Lower lobe of right lung (tissue), 2 donors: ENCODE data around the gene LOXL1. TPM values are rescaled to one million over a fixed set of nuclear protein-coding genes. Genes with fewer than 3 reads are reported as not detected.

Experiments used
- ATAC-seq, 2 donors: fragments of 200-7000 bp; cut with Tn5 transposase; one replicate each; pipeline ENCODE4 v1.9.1; 2020 to 2022; ENCODE audit warnings: mild to moderate bottlenecking in 2 of 2, moderate library complexity in 2 of 2
- DNase-seq: peaks from one replicate; pipeline ENCODE4 v3.0.0-alpha.2; 2020
- H3K27ac ChIP-seq: fragments of 200-600 bp; one replicate; pipeline ENCODE4 v1.8.0; 2022
- H3K27me3 ChIP-seq: fragments of 200-600 bp; one replicate; pipeline ENCODE4 v1.8.0; 2022; ENCODE audit warnings: low read depth
- H3K36me3 ChIP-seq: fragments of 200-600 bp; one replicate; pipeline ENCODE4 v1.8.0; 2022; ENCODE audit warnings: mild to moderate bottlenecking
- H3K4me1 ChIP-seq: fragments of 200-600 bp; one replicate; pipeline ENCODE4 v1.8.0; 2022
- H3K4me3 ChIP-seq: fragments of 200-600 bp; one replicate; pipeline ENCODE4 v1.8.0; 2022; ENCODE audit warnings: mild to moderate bottlenecking
- H3K9me3 ChIP-seq: fragments of 200-600 bp; one replicate; pipeline ENCODE4 v1.8.0; 2022
- CTCF ChIP-seq: fragments of 200-600 bp; IDR thresholded peaks from one replicate; pipeline ENCODE4 v1.8.0; 2022; ENCODE audit warnings: antibody characterized with exemption, mild to moderate bottlenecking
- intact Hi-C: fragments of 100-400 bp; cut with DNase I; formaldehyde crosslinking; loops from one replicate; pipeline ENCODE4 v1.11.0; 2022
- total RNA-seq: library from RNA; stranded (reverse); fragmentation: NEBNext Ultra II Directional; extraction: Animal tissue kit (Norgen Biotek cat#: 25700); gene quantifications from one replicate; pipeline ENCODE4 v1.2.1, GENCODE V29; 2021
- donor health status: DM: no; HTN: yes; CAD: no; lungs with severe emphysema.

Gene LOXL1
- total RNA-seq, 1 donor from 2014 or later: 7.6 TPM

DNA sequence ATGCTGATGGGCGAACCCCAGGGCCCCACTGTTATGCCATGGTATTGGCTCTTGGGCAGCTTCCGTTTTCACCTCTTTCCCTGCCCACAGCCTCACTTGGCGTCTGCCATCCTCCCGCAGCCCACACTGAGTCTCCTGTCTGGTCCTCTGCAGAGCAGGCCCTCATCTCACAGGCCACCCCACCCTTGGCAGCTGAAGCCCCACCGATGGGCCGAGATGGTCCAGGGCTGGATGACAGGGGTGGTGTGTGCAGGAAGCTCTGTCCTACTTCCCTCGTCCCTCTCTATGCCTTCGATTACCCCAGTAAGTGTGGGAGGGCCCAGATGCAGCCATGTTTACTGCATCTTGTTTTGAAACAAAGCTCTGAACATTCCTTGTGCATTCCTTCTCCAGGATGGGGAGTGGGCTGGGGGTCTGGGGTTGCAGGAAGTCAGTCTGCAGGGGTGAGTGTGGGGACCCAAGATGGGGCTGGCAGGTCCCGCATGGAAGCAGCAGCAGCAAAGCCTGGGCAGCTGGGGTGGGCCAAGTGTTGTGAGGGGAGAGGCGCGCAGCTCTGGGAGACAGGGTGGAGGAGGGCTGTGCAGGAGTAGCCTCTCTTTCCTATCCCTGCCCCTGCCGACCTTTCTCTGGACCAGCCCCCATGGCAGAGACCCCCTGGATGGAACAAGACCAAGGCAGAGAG lies 32.0 kb upstream of the LOXL1 start:
- Histone ChIP-seq H3K4me1 (no peaks in the 10 kb centered on the region), H3K36me3 (no peaks in the 10 kb centered on the region), H3K27ac (no peak overlapping the region), H3K4me3 (no peak overlapping the region), H3K27me3 (peaks cover 5% of the 10 kb centered on the region), H3K9me3 (no peaks in the 10 kb centered on the region)
- DNase-seq (no peak), ATAC-seq (no peak)
- intact Hi-C loops: no loop called here
- TF ChIP-seq CTCF: no peak

DNA sequence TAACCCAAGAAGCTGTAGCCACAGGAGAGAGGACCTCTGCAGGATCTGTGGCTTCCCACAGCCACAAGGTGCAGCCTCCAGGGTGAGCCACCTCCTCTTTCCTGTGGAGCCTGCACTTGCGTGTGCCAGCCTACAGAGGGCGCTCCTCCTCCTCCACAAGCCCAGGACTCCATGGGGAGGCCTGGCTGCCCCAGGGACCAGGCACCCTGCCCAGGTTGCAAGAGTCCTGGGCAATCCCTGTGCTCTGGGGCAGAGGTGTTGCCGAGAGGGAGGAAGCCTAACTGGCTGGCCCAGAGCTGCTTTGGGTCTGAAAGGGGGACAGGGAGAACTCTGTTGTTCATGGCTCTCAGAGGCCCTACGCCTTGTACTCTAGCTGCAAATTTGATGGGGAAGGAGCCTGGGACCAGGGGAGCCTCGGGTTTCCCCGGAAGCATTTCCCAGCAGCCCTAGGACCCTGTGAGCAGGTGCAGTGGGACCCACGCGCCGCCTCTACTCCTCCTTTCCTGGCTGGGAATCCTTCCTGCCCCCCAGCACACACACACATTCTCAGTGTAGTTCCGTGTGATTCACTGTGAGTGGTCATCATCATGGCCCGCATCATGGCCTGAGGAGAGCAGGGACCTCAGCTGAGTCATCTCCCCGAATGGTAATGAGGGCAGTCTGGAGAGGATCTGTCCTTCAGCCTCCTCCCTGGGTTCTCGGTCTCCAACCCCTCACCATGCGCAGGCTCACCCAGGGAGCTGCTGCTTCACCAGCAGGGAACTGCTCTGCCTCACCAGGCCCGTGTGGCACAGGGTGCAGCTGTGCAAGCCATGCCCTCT lies 28.6 kb upstream of the LOXL1 start:
- ATAC-seq (peak; percentile 74 to 76), DNase-seq (peak; percentile 65)
- no peaks in the 10 kb centered on the region for H3K36me3 ChIP-seq

DNA sequence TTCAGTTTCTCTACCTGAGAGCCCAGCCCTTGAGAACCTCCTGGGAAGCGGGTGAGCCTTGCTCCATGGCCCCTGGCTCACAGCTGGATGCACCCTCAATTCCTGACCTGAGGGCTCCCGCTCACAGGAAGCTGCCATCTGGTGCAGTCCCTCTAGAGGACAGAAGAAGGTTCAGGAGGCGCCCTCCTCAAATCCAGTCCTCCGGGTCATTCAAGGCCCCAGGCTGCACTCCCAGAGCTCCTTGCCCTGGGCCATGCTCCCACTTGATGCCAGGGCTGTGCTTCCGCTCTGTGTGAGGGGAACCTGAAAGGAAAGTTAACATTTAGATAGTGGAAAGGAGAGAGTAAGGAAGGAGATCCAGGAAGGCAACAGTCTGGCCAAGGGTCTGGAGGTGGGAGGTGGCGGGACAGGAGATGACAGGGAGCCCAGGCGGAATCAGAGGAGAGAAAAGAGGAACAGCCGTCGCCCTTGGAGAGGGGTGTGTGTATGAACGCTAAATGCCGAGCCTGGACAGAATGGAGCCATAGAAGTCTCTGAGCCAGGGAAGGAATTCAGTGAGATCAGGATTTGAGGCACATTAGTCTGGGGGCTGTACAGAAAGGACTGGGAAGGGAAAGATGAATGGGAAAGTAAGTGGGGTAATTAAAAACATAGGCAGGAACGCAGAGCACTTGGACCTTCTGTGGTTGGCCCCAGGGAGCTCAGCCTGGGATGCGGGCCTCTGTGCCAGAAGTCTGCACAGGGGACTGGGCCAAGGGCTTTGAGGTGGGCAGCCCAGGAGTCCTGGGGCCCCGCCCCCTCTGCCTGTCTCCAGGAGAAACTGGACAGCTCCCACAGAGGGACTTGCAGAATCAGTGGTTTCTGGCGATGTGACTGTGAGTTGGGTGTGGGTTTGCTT lies 26.8 kb upstream of the LOXL1 start:
- TF ChIP-seq CTCF: no peak
- DNase-seq (no peak), ATAC-seq (no peak)
- Histone ChIP-seq H3K36me3 (no peaks in the 10 kb centered on the region), H3K9me3 (no peaks in the 10 kb centered on the region), H3K4me1 (no peaks in the 10 kb centered on the region), H3K4me3 (no peak overlapping the region), H3K27me3 (peaks cover 5% of the 10 kb centered on the region), H3K27ac (no peak overlapping the region)
- intact Hi-C loops: no loop called here

More for the DNA sequence above, 28.6 kb upstream of the LOXL1 start:
- Histone ChIP-seq H3K27me3 (peaks cover 5% of the 10 kb centered on the region), H3K4me1 (no peaks in the 10 kb centered on the region), H3K4me3 (no peak overlapping the region), H3K9me3 (no peaks in the 10 kb centered on the region), H3K27ac (no peak overlapping the region)
- peak; percentile 72 for TF ChIP-seq CTCF
- intact Hi-C loops: no loop called here

GRCh38 chr15:73900095-73900712 lies 26.1 kb upstream of the LOXL1 start:
- intact Hi-C loops: no loop called here
- no peak for DNase-seq
- TF ChIP-seq CTCF: no peak
- peaks cover 1% of the 10 kb centered on the region for H3K27me3 ChIP-seq
- no peak overlapping the region for H3K27ac ChIP-seq
- ATAC-seq: no peak
- no peak overlapping the region for H3K4me3 ChIP-seq
- no peaks in the 10 kb centered on the region for H3K4me1 ChIP-seq
- no peaks in the 10 kb centered on the region for H3K36me3 ChIP-seq
- no peaks in the 10 kb centered on the region for H3K9me3 ChIP-seq
